GM18870 (cell line): ENCODE data around the gene ADAMTSL2.

Source experiments
- ATAC-seq: cut with Tn5 transposase; IDR thresholded peaks from one replicate; pipeline ENCODE4 v1.9.1; 2021; ENCODE audit warnings: moderate library complexity; ENCODE audit not compliant: unreplicated experiment

The ADAMTSL2 gene

DNA sequence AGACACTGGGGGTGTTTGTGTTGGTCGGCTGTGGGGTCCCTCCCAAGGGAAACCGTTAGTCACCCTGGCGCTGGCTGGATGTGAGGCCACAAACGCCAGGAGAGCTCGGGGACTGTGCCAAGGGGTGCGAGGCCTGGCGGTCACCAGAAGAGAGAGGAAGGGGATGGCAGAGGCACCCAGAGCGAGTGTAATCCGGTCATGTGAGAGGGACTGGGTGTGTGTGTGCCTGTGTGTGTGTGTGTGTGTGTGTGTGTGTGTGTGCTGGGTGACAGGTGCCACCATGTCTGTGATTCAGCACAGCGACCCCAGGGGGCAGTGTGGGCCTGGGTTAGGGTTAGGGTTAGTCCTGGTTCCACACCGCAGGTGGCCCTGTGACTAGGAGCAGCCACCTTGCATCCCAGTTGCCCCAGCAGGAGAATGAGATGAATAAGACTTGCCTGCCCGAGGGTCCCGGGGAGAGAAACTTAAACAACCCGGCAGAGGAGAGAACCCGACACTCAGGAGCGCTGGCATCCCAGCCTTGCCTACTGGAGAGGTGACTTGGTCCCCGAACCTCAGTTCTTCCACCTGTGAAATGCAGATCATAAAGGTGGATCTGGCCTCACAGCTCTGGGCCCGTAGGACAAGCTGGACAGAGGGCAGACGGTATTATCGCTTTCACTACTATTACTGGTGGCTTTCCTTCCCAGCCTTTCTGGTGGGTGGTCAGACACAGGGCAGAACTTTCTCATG, 1.4 kb upstream of the ADAMTSL2 start:
- ATAC-seq, result no peak

GRCh38 chr9:133533857-133534256, 647 bp upstream of the ADAMTSL2 start:
- ATAC-seq, result no peak

DNA sequence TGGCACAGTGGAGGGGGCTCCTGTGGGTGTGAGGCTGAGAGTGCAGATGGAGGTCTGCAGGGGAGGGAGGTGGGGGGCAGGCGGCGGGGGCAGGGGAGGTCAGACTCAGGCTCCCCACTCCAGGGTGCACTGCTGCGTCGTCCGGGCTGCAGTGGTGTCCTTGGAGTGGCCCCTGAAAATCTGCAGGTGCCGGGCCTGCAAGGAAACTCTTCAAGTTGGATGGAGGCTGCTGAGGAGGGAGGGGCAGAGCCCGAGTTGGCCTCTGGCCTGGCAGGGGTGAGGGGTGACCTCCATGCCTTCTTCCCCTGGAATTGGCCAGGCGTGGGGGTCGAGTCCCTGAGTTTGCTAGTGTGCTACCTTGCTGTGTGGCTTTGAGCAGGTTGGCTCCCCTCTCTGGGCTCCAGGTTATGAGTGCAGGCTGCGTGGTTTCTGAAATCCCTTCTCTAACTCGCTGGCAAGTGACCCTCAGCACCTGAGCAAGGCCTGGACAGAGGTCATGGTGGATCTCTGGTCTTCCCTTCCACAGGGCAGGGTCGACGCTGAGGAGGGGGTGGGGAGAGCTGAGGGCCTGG, 888 bp downstream of the ADAMTSL2 start:
- ATAC-seq, result no peak

DNA sequence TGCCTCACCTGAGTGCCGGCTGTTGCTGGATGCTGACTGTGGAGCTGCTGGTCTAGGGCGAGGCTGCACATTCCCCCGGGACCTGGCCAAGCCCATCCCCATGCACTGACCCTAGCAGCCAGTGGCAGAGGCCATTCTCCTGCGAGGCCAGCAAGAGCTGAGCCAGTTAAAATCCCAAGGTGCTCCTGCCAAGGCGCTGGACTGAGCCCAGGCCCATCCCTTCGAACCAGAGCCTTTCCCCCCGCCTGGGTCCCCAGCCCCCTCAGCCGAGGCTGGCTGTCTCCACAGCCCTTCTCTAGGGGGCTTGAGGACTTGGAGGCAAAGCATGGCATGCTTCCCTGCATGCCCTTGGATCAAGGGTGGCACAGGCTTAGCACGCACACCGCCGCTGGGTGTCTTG, 1.6 kb downstream of the ADAMTSL2 start:
- no peak for ATAC-seq

DNA sequence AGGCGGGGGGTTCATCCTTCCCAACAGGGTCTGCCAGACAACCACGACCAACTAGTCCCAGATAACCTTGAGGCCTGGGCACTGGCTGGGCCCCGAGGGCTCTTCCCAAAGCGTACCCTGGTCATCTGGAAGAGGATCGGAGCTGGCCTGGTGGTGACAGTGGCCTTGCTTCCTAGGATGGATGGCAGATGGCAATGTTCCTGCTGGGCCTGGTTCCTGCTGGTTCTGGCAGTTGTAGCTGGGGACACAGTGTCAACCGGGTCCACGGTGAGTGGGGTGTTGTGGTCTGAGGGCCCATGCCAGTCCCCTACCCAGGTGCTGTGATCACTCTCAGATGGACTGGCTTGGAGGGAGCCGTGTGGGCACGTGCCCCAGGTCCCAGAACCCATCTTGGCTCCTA, 2.0 kb downstream of the ADAMTSL2 start:
- ATAC-seq, result no peak

DNA sequence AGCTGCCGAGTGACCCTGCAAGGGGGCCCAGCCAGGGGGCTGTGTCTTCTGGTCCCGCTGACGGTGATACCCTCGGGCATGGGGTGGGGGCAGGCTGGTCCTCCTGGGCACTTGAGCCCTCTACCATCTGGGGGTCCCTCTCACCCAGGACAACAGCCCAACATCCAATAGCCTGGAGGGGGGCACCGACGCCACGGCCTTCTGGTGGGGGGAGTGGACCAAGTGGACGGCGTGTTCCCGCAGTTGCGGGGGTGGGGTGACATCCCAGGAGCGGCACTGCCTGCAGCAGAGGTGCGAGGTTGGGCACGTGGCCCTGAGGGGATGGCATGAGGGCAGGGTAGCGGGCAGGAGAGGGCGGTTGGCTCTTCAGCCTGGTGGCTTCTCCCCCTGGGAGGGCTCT, 2.8 kb downstream of the ADAMTSL2 start:
- ATAC-seq, result no peak

GRCh38 chr9:133538176-133538575, 3.7 kb downstream of the ADAMTSL2 start:
- ATAC-seq, result no peak

GRCh38 chr9:133538851-133539833, 4.6 kb downstream of the ADAMTSL2 start:
- ATAC-seq, result no peak

DNA sequence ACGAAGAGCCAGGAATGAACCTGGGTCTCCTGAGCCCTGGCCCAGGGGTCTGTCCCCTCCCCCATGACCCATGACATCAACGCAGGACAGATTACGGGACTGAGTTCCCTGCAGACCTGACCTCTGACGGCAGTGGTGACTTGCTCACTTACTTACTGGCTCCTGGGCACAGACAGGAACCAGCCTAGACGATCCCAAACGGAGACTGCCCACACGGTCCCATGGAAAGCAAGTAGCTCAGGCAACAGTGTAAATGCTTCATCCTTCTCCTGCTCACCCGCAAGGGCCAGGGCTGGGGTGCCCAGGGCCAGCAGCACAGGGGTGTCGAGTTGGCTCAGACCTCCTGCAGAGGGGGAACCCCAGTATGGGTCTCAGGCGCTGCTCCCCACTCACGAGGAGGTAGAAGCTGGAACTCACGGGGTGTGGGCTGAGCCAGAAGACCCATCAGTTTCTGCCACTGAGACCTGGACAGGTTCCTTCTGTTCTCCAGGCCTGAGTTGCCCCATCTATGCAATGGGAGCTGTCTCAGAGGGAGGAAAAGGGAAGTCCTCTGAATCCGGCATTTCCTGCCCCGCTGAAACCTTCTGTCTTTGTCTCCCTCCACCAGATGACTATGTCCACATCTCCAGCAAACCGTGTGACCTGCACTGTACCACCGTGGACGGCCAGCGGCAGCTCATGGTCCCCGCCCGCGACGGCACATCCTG, 5.6 kb downstream of the ADAMTSL2 start:
- ATAC-seq, result no peak

GRCh38 chr9:133540698-133541025, 6.2 kb downstream of the ADAMTSL2 start:
- ATAC-seq, result no peak

DNA sequence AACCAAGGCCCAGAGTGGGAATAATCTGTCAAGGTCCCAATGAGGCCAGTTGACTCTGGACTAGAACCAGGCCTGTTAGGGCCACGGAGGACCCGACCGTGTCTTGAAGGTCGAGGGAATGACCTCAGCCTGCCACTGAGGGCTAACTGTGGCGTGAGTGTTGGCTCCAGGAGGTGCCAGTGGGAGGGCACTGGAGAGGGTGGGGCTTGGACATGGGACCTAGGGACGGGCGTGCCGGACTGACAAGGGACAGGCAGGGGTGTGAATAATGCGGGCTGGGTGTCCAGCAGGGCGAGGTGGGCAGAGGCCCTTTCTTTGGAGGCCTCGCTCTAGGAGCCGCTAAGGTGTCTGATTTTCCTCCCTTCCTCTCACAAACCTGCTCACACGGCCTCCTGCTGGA, 7.5 kb downstream of the ADAMTSL2 start:
- no peak for ATAC-seq

DNA sequence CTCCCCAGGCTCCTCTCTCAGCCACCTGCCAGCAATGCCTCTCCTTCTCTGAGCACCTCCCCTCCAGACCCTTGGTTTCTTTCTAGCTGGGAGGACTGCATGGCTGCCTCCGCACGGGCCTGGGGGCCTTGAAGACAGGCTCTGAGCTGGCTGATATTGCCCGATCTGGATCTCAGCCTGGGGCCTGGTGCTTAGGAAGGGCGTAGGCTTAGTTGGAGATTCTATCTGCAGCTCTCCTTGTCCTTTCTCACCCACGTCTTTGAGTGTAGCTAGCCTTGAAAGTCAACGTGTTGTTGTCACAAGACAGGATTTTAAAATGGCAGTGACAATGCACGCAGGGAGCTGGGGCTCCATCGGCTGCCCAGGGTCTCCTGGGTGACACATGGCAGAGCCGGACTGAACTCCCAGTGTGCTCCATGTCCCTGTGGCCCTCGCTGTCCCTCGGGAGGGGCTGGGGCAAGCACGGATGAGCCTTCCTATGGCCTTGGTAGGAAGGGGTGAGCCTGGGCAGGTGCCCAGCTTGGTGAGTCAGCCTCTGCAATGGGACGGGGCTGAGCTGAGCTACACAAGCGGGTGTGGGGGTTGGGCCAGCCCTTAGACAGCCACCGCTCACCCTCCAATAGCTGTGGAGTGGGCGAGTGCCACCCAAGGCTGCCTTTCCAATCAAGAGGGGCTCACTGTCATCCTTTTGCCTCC, 9.4 kb downstream of the ADAMTSL2 start:
- ATAC-seq, result no peak

GRCh38 chr9:133545494-133546286, 11.2 kb downstream of the ADAMTSL2 start:
- no peak for ATAC-seq

DNA sequence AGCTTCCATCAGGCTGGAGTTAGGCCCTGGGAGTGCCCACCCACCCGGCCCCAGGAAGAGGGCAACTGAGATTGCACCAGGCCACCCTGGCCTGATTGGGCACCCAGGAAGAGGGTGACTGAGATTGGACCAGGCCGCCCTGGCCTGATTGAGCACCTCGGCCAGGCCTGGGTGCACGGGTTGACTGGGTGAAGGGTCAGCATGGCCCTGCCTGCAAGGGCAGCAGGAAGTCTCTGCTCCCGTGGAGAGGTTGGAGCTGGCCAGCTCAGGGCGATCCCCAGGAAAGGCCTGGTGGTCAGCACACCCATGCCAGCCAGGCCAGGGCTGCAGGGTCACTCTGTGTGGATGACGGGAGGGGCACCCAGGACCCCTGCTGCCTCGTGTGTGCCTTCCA, 11.8 kb downstream of the ADAMTSL2 start:
- ATAC-seq, result no peak

GRCh38 chr9:133547116-133547515, 12.6 kb downstream of the ADAMTSL2 start:
- ATAC-seq, result no peak

GRCh38 chr9:133551446-133551845, 16.9 kb downstream of the ADAMTSL2 start:
- ATAC-seq, result no peak

GRCh38 chr9:133552236-133552635, 17.7 kb downstream of the ADAMTSL2 start:
- ATAC-seq, result no peak

DNA sequence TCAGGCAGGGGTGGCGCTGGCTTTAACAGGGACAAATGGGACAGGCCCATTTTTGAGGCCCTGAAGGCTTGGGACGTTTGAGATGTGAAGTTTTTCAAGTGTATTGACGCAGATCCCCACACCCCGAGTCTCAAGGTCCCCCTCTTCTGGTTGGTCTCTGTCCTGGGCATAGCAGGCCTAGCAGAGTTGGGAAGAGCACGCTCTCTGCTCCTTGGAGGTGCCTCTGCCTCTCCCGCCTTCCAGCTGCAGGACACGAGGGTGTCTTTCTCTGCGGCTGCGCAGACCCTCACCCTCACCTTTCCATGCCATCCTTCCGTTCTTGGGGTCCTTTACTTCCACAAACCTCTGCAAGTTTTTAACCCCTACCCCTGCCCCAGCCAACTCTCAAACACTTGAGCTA, 18.6 kb downstream of the ADAMTSL2 start:
- no peak for ATAC-seq

GRCh38 chr9:133553973-133554713, 19.6 kb downstream of the ADAMTSL2 start:
- ATAC-seq, result no peak
